Loucy (cell line): ENCODE results near the gene TOB1.
"Not testable (repeated sequence)": the region's sequence is repeated elsewhere in the genome, so short reads cannot be mapped to it uniquely, and the experiment has no call there.

ENCODE experiments used
- H2AFZ ChIP-seq: fragments of 200-600 bp; sonication (generic); 2 replicates; pipeline ENCODE4 v1.6.0; 2016; ENCODE audit warnings: antibody characterized with exemption, mild to moderate bottlenecking, low read length, moderate library complexity
- H3F3A ChIP-seq: fragments of 200-600 bp; 2 replicates; pipeline ENCODE4 v1.6.0; 2016; ENCODE audit warnings: antibody characterized with exemption, low read depth, mild to moderate bottlenecking
- H3K27me3 ChIP-seq: fragments of 200-600 bp; sonication (generic); 2 replicates; pipeline ENCODE4 v1.6.1; 2014; ENCODE audit warnings: low read length, mild to moderate bottlenecking; ENCODE audit not compliant: insufficient read depth, poor library complexity, severe bottlenecking
- H3K36me3 ChIP-seq: fragments of 200-600 bp; sonication (generic); 2 replicates; pipeline ENCODE4 v1.6.1; 2016; ENCODE audit warnings: low read length; ENCODE audit not compliant: insufficient read depth
- H3K4me1 ChIP-seq: fragments of 200-600 bp; sonication (generic); 2 replicates; pipeline ENCODE4 v1.5.1; 2014; ENCODE audit warnings: low read length, mild to moderate bottlenecking; ENCODE audit not compliant: insufficient read depth, poor library complexity, severe bottlenecking
- H3K4me2 ChIP-seq: fragments of 200-600 bp; sonication (generic); 2 replicates; pipeline ENCODE4 v1.6.0; 2014; ENCODE audit warnings: antibody characterized with exemption, low read length, low read depth, mild to moderate bottlenecking; ENCODE audit not compliant: poor library complexity, severe bottlenecking
- H3K4me3 ChIP-seq: fragments of 200-600 bp; sonication (generic); 2 replicates; pipeline ENCODE4 v1.5.1; 2014; ENCODE audit warnings: low read length, mild to moderate bottlenecking, mixed read lengths; ENCODE audit not compliant: poor library complexity, severe bottlenecking
- H3K79me2 ChIP-seq: fragments of 200-600 bp; sonication (generic); 2 replicates; pipeline ENCODE4 v1.6.1; 2014; ENCODE audit warnings: low read length; ENCODE audit not compliant: insufficient read depth
- H3K9ac ChIP-seq: fragments of 200-600 bp; sonication (generic); 2 replicates; pipeline ENCODE4 v1.6.0; 2014; ENCODE audit warnings: mild to moderate bottlenecking, low read depth, low read length, moderate library complexity; ENCODE audit not compliant: poor library complexity, severe bottlenecking
- H3K9me2 ChIP-seq: fragments of 200-600 bp; sonication (generic); replicated peaks from 2 replicates; pipeline ENCODE4 v1.6.1; 2016; ENCODE audit warnings: low read depth, low read length, mixed read lengths
- H3K9me3 ChIP-seq: fragments of 200-600 bp; sonication (generic); 2 replicates; pipeline ENCODE4 v1.6.1; 2014; ENCODE audit warnings: mild to moderate bottlenecking, antibody characterized with exemption, low read length, low read depth; ENCODE audit not compliant: insufficient read depth
- H4K20me1 ChIP-seq: fragments of 200-600 bp; sonication (generic); 2 replicates; pipeline ENCODE4 v1.6.0; 2014; ENCODE audit warnings: antibody characterized with exemption, low read length, mild to moderate bottlenecking; ENCODE audit not compliant: insufficient read depth, poor library complexity, severe bottlenecking
- EZH2phosphoT487 ChIP-seq: fragments of 200-600 bp; IDR thresholded peaks from 2 replicates; pipeline ENCODE4 v1.6.1; 2018; ENCODE audit warnings: antibody characterized with exemption, mild to moderate bottlenecking, moderate library complexity, borderline replicate concordance
- TF ChIP-seq, protein P1 (sequence below): fragments of 200-600 bp; sonication (generic); conservative IDR thresholded peaks from 2 replicates; pipeline ENCODE4 v1.5.1; 2014; ENCODE audit warnings: mild to moderate bottlenecking, antibody characterized with exemption, low read length

TOB1 gene

DNA sequence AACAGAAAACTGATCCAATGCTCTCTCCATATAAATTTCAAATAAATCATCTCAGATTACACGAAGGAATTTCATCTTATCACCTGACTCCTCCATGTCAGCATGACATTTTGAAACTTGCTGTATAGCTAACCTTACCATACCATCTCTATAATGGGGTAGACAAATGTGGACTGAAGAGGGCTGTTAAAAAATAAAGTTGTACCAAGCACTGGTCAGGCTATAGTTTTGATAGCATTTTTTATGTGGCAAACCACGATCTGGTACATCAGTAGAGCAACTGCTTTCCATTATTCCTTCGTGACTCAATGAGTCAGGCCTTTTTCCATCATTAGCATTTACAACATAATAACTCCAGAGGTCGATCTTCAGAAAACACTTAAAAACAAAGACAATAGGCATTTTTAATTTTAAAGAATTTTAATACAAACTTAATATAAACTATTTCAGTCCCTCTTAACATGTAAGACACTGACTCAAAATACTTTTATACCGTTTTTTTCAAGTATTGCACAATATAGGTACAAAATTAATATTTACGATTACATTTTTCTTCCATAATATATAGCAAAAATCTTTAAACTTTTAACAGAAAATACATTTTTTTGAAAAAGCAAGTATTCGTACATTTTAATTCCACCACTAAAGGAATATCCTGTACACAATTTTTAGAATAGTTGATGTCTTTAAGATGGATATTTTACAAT lies 4.2 kb downstream of the TOB1 start:
- no peaks in the 10 kb centered on the region for H3F3A ChIP-seq

DNA sequence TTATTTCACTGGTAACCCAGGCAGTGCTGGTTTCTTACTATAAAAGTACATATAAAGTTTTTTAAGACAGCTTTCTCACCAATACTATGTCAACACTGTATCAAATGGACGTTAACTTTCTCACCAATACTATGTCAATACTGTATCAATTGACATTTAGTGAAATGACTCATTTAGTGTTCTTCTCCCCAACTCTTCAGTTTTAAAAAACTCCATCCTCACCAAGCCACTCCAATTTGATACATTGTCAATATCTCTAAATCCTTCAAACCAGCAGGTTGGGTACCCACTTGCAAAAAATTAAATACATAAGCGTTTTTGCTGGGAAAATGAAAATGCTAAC lies 4.8 kb downstream of the TOB1 start:
- Histone ChIP-seq H3K4me1 (peaks cover 16% of the 10 kb centered on the region), H2AFZ (no peak overlapping the region), H3K4me2 (no peak overlapping the region), H3K27me3 (no peaks in the 10 kb centered on the region), H4K20me1 (peaks cover 17% of the 10 kb centered on the region), H3F3A (no peaks in the 10 kb centered on the region), H3K36me3 (no peaks in the 10 kb centered on the region), H3K9me3 (no peaks in the 10 kb centered on the region), H3K79me2 (peaks cover 29% of the 10 kb centered on the region), H3K9ac (no peak overlapping the region), H3K4me3 (no peak overlapping the region), H3K9me2 (no peaks in the 10 kb centered on the region)
- TF ChIP-seq EZH2phosphoT487: no peak
- TF ChIP-seq, protein P1, sequence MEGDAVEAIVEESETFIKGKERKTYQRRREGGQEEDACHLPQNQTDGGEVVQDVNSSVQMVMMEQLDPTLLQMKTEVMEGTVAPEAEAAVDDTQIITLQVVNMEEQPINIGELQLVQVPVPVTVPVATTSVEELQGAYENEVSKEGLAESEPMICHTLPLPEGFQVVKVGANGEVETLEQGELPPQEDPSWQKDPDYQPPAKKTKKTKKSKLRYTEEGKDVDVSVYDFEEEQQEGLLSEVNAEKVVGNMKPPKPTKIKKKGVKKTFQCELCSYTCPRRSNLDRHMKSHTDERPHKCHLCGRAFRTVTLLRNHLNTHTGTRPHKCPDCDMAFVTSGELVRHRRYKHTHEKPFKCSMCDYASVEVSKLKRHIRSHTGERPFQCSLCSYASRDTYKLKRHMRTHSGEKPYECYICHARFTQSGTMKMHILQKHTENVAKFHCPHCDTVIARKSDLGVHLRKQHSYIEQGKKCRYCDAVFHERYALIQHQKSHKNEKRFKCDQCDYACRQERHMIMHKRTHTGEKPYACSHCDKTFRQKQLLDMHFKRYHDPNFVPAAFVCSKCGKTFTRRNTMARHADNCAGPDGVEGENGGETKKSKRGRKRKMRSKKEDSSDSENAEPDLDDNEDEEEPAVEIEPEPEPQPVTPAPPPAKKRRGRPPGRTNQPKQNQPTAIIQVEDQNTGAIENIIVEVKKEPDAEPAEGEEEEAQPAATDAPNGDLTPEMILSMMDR: no peak

More for the DNA sequence above, 4.2 kb downstream of the TOB1 start:
- Histone ChIP-seq H3K4me1 (peaks cover 16% of the 10 kb centered on the region), H4K20me1 (peaks cover 17% of the 10 kb centered on the region), H3K79me2 (peaks cover 29% of the 10 kb centered on the region), H3K36me3 (no peaks in the 10 kb centered on the region), H3K27me3 (no peaks in the 10 kb centered on the region), H3K4me3 (no peak overlapping the region), H2AFZ (no peak overlapping the region), H3K4me2 (no peak overlapping the region), H3K9me2 (no peaks in the 10 kb centered on the region), H3K9ac (no peak overlapping the region), H3K9me3 (no peaks in the 10 kb centered on the region)
- no peak for TF ChIP-seq EZH2phosphoT487
- TF ChIP-seq, protein P1: no peak

DNA sequence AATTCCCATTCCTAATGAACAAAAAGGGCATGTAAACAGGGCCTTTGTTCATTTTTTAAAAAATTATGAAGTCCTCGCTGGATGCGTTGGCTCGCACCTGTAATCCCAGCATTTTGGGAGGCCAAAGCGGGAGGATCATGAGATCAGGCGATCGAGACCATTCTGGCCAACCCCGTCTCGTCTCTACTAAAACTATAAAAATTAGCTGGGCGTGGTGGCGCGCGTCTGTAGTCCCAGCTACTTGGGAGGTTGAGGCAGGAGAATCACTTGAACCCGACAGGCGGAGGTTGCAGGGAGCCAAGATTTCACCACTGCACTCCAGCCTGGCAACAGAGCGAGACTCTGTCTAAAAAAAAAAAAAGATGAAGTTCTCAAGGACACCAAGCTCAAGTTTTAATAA lies 6.4 kb downstream of the TOB1 start:
- peaks cover 13% of the 10 kb centered on the region for H3K4me1 ChIP-seq
- H3K36me3 ChIP-seq: not testable (repeated sequence)

DNA sequence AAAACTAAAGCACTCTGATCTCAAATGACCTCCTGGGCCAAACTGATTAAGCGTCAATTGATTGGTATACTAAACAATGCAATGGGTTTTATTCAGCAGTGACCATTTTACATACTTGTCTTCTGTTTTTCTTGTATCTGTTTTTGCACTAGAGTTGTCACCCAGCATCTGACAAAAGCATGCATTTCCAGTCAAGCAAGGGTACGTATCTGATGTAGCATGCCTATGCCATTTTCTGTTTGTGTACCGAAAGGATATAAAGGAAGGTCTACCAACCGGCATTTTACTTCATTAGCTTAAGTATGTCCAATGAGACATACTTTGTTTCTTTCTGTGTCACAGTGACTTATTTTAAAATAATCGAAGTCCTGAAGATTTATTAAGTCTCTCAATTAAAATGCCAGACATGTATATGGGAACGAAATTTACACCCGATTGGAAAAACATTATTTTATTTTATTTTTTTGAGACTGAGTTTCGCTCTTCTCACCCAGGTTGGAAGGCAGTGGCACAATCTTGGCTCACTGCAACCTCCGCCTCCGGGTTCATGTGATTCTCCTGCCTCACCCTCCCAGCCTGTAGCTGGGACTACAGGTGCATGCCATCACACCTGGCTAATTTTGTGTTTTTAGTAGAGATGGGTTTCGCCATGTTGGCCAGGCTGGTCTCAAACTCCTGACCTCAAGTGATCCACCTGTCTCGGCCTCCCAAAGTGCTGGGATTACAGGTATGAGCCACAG lies 7.5 kb downstream of the TOB1 start:
- Histone ChIP-seq H3F3A (no peaks in the 10 kb centered on the region), H3K9me3 (no peaks in the 10 kb centered on the region), H3K4me2 (no peak overlapping the region), H4K20me1 (peaks cover 2% of the 10 kb centered on the region), H3K9ac (no peak overlapping the region), H3K27me3 (no peaks in the 10 kb centered on the region), H2AFZ (no peak overlapping the region), H3K9me2 (no peaks in the 10 kb centered on the region), H3K36me3 (no peaks in the 10 kb centered on the region), H3K4me3 (no peak overlapping the region), H3K4me1 (peaks cover 3% of the 10 kb centered on the region), H3K79me2 (peaks cover 9% of the 10 kb centered on the region; the same call in 1 of the 2 replicates)
- TF ChIP-seq, protein P1: no peak

More for the DNA sequence above, 6.4 kb downstream of the TOB1 start:
- H3K4me2 ChIP-seq, H3K4me3 ChIP-seq, H3F3A ChIP-seq, H3K27me3 ChIP-seq, H3K9me2 ChIP-seq, H3K9me3 ChIP-seq, H2AFZ ChIP-seq, H3K9ac ChIP-seq: not testable (repeated sequence)
- Histone ChIP-seq H3K79me2 (peaks cover 20% of the 10 kb centered on the region), H4K20me1 (peaks cover 13% of the 10 kb centered on the region)
